HUDEP-2 (cell line): Measurements from ENCODE around the gene NEFH.

ENCODE experiments used
- DNase-seq, 76 experiments: peaks; one replicate each; lab custom pipeline; 2025; ENCODE audit not compliant: unreplicated experiment in 76 of 76; lab: John Stamatoyannopoulos, UW

Gene NEFH

DNA sequence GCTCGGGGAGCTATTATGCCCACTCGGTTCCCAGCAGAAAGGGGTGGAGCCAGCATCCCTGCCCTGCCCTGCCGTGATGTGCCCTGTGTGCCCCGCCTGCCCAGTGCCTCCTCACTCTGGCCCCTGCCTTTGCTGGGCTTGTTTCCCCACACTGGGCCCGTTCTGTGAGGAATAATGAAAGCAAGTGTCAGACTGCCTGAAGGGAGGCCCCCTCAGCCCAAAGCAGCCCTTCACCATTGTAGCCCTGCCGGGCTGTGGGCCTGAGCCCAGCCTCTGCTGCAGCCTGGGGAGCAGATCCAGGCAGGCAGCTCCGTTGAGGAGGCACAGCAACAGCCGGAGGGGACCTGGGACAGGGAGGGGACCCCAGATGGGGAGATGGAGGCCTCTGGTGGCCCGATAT is 20.2 kb upstream of the NEFH start:
- DNase-seq = no peak

DNA sequence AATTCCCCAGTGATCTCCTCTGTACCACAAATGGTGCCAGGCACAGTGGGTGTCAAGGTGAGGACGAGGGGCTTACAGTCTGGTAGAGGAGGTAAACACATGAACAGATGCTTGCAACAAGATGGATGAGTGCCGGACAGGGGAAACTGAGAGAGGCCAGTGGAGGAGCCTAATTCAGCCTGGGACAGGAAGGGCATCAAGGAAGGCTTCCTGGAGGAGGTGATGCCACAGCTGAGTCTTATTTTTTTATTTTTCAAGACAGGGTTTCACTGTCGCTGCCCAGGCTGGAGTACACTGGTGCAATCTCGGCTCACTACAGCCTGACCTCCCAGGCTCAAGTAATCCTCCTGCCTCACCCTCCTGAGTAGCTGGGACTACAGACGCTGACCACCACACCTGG is 18.8 kb upstream of the NEFH start:
- DNase-seq = no peak

GRCh38 chr22:29463629-29464028 is 16.4 kb upstream of the NEFH start:
- no peak for DNase-seq

GRCh38 chr22:29464581-29464980 is 15.4 kb upstream of the NEFH start:
- no peak for DNase-seq

GRCh38 chr22:29469755-29470154 is 10.3 kb upstream of the NEFH start:
- DNase-seq = no peak

DNA sequence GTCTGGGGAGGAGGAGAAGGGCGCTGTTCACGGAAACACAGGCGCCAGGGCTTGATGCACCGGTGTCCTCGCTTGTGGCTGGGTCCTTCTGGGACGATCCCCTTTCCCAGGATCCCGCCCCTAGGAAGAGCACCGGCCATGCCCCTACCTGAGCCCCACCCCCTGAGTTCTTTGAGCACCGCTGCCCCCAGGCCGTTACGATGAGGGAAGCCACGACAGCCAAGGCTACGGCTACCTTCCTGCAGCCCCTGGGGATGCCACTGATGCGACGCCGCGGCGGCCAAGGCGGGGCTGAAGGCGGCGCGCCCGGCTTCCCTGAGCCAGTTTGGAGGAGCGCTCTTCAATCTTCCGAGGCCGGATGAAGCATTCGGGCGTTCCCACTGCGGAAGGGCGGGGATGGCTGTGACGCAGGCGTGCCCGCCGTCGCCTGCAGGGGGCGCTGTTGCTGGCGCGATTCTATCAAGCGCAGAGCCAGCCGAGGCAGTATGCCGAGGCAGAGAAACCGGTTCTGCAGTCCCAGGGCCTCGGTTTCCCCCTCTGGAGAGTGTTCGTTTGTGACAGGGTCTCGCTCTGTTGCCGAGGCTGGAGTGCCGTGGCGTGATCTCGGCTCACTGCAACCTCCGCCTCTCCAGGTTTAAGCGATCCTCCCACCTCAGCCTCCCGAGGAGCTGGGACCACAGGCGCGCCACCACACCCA is 9.7 kb upstream of the NEFH start:
- DNase-seq = peak in 43 of 76 experiments; percentile 4 to 64 (median 30)

DNA sequence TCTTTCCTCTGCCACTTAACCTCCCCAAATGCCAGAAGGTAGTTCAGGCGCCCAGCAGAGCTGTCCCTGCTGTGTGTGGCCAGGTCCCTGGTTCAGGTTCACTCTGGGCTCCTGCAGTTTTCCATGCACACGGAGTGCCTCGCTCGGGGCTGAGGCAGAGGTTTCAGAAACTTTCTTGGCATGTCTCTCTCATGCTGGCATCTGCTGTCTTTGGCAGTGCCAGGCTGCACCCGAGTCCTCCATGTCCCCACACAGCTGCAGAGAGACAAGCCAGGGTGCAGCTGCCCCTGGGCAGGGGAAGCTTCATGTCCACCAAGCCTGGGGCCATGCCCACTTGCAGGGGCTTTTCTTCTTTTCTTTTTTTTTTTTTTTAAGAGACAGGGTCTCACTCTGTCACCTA is 7.0 kb upstream of the NEFH start:
- DNase-seq = no peak

- no peak for DNase-seq
Measured at GRCh38 chr22:29475550-29475949, 4.5 kb upstream of the NEFH start.

DNA sequence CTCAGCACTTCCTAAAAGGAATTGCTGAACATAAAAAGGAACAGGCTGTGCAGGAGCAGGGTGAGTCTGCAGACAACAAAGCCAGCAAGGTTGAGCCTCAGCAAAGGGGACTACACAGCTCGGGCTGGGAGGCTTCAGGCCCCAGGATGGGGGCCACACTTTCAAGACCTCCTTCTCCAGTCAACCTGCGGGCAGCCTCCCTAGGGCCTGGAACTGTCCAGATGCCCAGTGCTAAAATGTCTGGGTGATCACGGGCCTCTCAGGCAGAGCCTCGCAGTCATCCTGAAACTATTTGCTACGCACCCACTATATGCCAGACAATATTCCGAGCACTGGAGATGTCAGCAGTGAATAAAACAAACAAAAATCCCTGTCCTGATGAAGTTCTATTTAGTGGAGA is 3.9 kb upstream of the NEFH start:
- DNase-seq = no peak

GRCh38 chr22:29477723-29478318 is 2.2 kb upstream of the NEFH start:
- DNase-seq = peak in 1 of 76 experiments; percentile 4

GRCh38 chr22:29478326-29479276 is 1.4 kb upstream of the NEFH start:
- peak in 37 of 76 experiments; percentile 1 to 64 (median 21) for DNase-seq

DNA sequence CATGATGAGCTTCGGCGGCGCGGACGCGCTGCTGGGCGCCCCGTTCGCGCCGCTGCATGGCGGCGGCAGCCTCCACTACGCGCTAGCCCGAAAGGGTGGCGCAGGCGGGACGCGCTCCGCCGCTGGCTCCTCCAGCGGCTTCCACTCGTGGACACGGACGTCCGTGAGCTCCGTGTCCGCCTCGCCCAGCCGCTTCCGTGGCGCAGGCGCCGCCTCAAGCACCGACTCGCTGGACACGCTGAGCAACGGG is 169 bp downstream of the NEFH start:
- DNase-seq = no peak

GRCh38 chr22:29480512-29481264 is 670 bp downstream of the NEFH start:
- DNase-seq = peak in 73 of 76 experiments; percentile 37 to 94 (median 86)

DNA sequence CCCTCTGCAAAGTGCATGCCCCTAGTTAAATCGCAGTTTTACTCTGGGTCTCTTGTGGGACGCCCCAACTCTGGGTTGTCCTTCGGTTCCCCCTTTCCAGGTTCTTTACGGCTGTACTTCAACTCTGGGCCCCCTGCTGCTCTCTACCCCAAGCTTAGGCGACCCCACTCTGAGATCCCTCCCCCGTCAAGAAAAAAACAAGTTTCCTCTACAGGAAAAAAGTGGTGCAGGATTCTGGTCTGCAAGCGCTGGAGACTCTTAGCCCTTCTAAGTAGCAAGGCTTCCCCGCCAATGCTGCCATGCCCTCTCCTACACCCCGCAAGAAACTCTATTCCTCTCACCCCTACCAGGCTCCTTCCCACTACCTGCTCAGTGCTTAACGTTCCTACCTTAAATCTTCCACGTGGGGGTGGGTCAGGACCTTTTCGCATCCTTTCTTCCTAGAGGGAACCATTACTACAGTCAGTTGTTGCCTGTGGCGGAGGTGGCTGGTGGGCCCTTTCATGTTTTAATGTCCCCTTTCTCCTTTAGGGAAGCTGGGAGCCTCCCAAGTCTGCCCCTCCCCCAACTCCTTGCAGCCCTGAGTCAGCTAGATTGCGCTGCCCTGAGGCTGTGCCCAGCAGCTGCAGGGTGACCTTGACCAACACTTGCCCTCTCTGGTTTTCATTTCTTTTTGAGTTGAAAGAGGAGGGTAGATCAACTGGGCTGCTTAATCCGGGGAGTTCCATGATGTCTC is 1.4 kb downstream of the NEFH start:
- DNase-seq = peak in 53 of 76 experiments; percentile 9 to 63 (median 33)

- no peak for DNase-seq
Measured at GRCh38 chr22:29482253-29482652, 2.2 kb downstream of the NEFH start.

GRCh38 chr22:29482726-29483125 is 2.7 kb downstream of the NEFH start:
- no peak for DNase-seq

- no peak for DNase-seq
Measured at GRCh38 chr22:29483254-29483653, 3.2 kb downstream of the NEFH start.

- DNase-seq = no peak
Measured at GRCh38 chr22:29484642-29485041, 4.6 kb downstream of the NEFH start.

GRCh38 chr22:29485448-29485847 is 5.4 kb downstream of the NEFH start:
- no peak for DNase-seq

GRCh38 chr22:29487426-29487986 is 7.5 kb downstream of the NEFH start:
- no peak for DNase-seq
